Thyroid gland (tissue), 4 donors: ENCODE results near the gene HEXIM2.

ENCODE experiments used
- POLR2A ChIP-seq, 2 donors: fragments of 450-650 bp; IDR thresholded peaks; one replicate each; pipeline ENCODE4 v1.6.1; 2017; ENCODE audit warnings: antibody characterized with exemption in 2 of 2, mild to moderate bottlenecking in 2 of 2, moderate library complexity in 1 of 2
- TF ChIP-seq, protein P1 (sequence below), 6 experiments: fragments of 200-600 bp in 3 of 6; fragments of 450-650 bp in 3 of 6; sonication (generic) in 3 of 6; IDR thresholded peaks; one replicate each; pipeline ENCODE4 v1.5.1; 2016 to 2019; ENCODE audit warnings: antibody characterized with exemption in 6 of 6, mild to moderate bottlenecking in 2 of 6, inconsistent platforms in 1 of 6, moderate library complexity in 1 of 6

DNA sequence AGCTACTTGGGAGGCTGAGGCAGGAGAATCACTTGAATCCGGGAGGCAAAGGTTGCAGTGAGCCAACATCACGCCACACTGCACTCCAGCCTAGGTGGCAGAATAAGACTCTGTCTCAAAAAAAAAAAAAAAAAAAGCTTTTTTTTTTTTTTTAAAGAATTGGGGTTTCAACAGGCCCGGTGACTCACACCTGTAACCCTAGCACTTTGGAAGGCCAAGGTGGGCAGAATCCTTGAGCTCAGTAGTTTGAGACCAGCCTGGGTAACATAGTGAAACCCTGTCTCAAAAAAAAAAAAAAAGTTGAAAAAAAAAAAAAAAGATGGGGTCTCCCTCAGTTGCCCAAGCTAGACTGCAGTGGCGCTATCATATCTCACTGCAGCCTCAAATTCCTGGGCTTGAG lies 6.6 kb upstream of the HEXIM2 start:
- TF ChIP-seq, protein P1, sequence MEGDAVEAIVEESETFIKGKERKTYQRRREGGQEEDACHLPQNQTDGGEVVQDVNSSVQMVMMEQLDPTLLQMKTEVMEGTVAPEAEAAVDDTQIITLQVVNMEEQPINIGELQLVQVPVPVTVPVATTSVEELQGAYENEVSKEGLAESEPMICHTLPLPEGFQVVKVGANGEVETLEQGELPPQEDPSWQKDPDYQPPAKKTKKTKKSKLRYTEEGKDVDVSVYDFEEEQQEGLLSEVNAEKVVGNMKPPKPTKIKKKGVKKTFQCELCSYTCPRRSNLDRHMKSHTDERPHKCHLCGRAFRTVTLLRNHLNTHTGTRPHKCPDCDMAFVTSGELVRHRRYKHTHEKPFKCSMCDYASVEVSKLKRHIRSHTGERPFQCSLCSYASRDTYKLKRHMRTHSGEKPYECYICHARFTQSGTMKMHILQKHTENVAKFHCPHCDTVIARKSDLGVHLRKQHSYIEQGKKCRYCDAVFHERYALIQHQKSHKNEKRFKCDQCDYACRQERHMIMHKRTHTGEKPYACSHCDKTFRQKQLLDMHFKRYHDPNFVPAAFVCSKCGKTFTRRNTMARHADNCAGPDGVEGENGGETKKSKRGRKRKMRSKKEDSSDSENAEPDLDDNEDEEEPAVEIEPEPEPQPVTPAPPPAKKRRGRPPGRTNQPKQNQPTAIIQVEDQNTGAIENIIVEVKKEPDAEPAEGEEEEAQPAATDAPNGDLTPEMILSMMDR (IDR thresholded peaks at IDR 0.05): no peak
- TF ChIP-seq POLR2A (IDR thresholded peaks at IDR 0.05): no peak
